ENCODE data around the gene CCL7.

GRCh38 chr17:34225046-34225445 lies 45.0 kb upstream of the CCL7 start:
- TF ChIP-seq EZH2 (IDR thresholded peaks at IDR 0.05; ENCODE audit: borderline replicate concordance, insufficient read depth, low read length, poor library complexity, severe bottlenecking) = no peak
- TF ChIP-seq CTCF (IDR thresholded peaks at IDR 0.05; ENCODE audit: poor library complexity, severe bottlenecking) = no peak

Measured in neural cell (in vitro differentiated cells).